GOT3 (cell line): ENCODE data around the gene MICALL2.

Experiments used
- DNase-seq: peaks from one replicate; lab custom pipeline; 2025; ENCODE audit warnings: mixed read lengths; lab: John Stamatoyannopoulos, UW

Gene MICALL2

GRCh38 chr7:1458683-1459511 lies at the start of gene MICALL2:
Gene MICALL2 (minus strand): TSS chr7:1459470. CDS start chr7:1459326, 144 bp downstream.
- peak; percentile 77 for DNase-seq

GRCh38 chr7:1508277-1508758 lies 49.0 kb upstream of the MICALL2 start:
- no peak for DNase-seq

- DNase-seq = no peak
Measured at GRCh38 chr7:1505731-1506550, 46.7 kb upstream of the MICALL2 start.

GRCh38 chr7:1503816-1504775 lies 44.8 kb upstream of the MICALL2 start, which contains the start of gene INTS1:
Gene INTS1 (minus strand): TSS chr7:1504389. CDS start chr7:1503960, 429 bp downstream.
- DNase-seq = peak; percentile 72

- DNase-seq = no peak
Measured at GRCh38 chr7:1503390-1503789, 44.1 kb upstream of the MICALL2 start.

GRCh38 chr7:1502845-1503244 lies 43.6 kb upstream of the MICALL2 start:
- DNase-seq = no peak

- no peak for DNase-seq
Measured at GRCh38 chr7:1501487-1502270, 42.4 kb upstream of the MICALL2 start.

- DNase-seq = no peak
Measured at GRCh38 chr7:1500064-1500807, 41.0 kb upstream of the MICALL2 start.

- no peak for DNase-seq
Measured at GRCh38 chr7:1499367-1500029, 40.2 kb upstream of the MICALL2 start.

GRCh38 chr7:1498370-1499305 lies 39.4 kb upstream of the MICALL2 start:
- DNase-seq = no peak

GRCh38 chr7:1497293-1497927 lies 38.1 kb upstream of the MICALL2 start:
- no peak for DNase-seq

- DNase-seq = no peak
Measured at GRCh38 chr7:1496531-1497292, 37.4 kb upstream of the MICALL2 start.

GRCh38 chr7:1495564-1496242 lies 36.4 kb upstream of the MICALL2 start:
- DNase-seq = no peak

GRCh38 chr7:1494866-1495563 lies 35.7 kb upstream of the MICALL2 start:
- no peak for DNase-seq

- DNase-seq = no peak
Measured at GRCh38 chr7:1494447-1494846, 35.2 kb upstream of the MICALL2 start.

GRCh38 chr7:1493571-1493970 lies 34.3 kb upstream of the MICALL2 start:
- no peak for DNase-seq
